ENCODE measurements around the gene PUM2. TPM values are rescaled to one million over a fixed set of nuclear protein-coding genes. Genes with fewer than 3 reads are reported as not detected.
A peak's percentile ranks its signal among the peaks of the same experiment; 100 is the strongest.
"Not testable (repeated sequence)": the region's sequence is repeated elsewhere in the genome, so short reads cannot be mapped to it uniquely, and the experiment has no call there.

Gene PUM2
- total RNA-seq, 1 experiment from 2014 or later: 105 TPM

DNA sequence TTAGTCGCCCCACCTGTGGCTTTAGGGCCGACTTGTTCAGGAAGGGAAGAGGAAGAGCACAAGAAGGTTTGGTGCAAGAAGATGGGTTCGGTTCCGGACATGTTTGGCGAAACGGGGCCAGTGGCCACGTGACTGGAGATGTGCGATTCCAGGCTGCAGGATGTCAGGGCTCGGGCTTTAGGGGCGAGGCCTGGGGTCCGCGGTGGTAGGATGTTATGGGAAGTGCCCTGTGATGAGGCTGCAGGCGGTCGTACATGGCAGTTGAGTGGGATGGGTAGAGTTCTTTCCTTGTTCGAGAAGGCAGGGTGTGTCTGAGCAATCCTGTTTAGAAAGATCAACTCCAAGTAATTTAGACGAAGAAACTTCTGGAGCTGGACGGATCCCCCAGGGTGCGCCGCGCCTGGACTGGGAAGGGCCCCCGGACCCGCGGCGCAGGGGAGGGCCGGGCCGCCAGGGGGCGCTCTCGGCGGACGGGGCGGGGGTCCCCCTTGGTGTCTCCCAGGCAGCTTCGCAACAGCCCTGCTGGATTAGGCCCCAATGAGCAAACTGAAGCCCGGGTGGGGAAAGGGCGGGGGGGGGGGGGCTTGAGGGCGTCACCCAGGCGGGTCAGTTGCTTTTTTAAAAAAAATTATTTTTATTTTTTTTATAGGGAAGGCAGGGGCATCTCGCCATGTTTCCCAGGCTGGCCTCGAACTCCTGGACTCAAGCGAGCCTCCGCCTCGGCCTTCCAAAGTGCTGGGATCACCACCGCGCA is 108.5 kb downstream of the PUM2 start:
- H3K4me2 ChIP-seq (ENCODE audit: low read length): no peak overlapping the region
- no peaks in the 10 kb centered on the region for H3K9me3 ChIP-seq (ENCODE audit: control insufficient read depth in 1 of 2, insufficient read depth in 1 of 2, low read depth in 1 of 2, low read length in 2 of 2)
- POLR2A ChIA-PET: interaction anchor here (0.6 kb wide), 1 partner anchor 10 kb away, joined by 4 read pairs; no protein-coding TSS in a partner anchor
- intact Hi-C loops (cut with micrococcal nuclease): no loop called here
- RAD21 ChIA-PET (ENCODE audit: low non-redundant PET in 1 of 2, low total read pairs in 2 of 2, uncharacterized antibody in 2 of 2, unreplicated experiment in 2 of 2): no interaction called here
- H2AFZ ChIP-seq (ENCODE audit: low read depth, low read length, poor library complexity, severe bottlenecking): no peak overlapping the region
- no TSS peak for BruUV-seq (replicated peaks)
- H3K4me3 ChIP-seq (replicated peaks in 1 of 2; ENCODE audit: low read depth in 1 of 2, low read length in 2 of 2): no peak overlapping the region
- H3K27me3 ChIP-seq (ENCODE audit: insufficient read depth, low read length): no peaks in the 10 kb centered on the region
- H3K9ac ChIP-seq (ENCODE audit: low read length): no peak overlapping the region
- DNase-seq (ENCODE audit: low read depth, low spot score) (no peak), ATAC-seq (peak; percentile 51)
- no peaks in the 10 kb centered on the region for H3K9me2 ChIP-seq (ENCODE audit: insufficient read depth)
- no peaks in the 10 kb centered on the region for H3K79me2 ChIP-seq (ENCODE audit: insufficient read depth, low read length)
- CTCF ChIA-PET: interaction anchor here (0.9 kb wide), 1 partner anchor 49 kb away, joined by 3 read pairs; no protein-coding TSS in a partner anchor
- H4K20me1 ChIP-seq (ENCODE audit: insufficient read depth): no peaks in the 10 kb centered on the region
- TF ChIP-seq, protein P1, sequence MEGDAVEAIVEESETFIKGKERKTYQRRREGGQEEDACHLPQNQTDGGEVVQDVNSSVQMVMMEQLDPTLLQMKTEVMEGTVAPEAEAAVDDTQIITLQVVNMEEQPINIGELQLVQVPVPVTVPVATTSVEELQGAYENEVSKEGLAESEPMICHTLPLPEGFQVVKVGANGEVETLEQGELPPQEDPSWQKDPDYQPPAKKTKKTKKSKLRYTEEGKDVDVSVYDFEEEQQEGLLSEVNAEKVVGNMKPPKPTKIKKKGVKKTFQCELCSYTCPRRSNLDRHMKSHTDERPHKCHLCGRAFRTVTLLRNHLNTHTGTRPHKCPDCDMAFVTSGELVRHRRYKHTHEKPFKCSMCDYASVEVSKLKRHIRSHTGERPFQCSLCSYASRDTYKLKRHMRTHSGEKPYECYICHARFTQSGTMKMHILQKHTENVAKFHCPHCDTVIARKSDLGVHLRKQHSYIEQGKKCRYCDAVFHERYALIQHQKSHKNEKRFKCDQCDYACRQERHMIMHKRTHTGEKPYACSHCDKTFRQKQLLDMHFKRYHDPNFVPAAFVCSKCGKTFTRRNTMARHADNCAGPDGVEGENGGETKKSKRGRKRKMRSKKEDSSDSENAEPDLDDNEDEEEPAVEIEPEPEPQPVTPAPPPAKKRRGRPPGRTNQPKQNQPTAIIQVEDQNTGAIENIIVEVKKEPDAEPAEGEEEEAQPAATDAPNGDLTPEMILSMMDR (IDR thresholded peaks at IDR 0.05 in 2 of 3, conservative IDR thresholded peaks at IDR 0.05 in 1 of 3; ENCODE audit: borderline replicate concordance in 1 of 3, insufficient read depth in 1 of 3, low read depth in 2 of 3, low read length in 2 of 3): peak in 2 of 3 experiments; percentile 16 to 51; a peak in 4 of 6 replicates
- TF ChIP-seq, protein P2, sequence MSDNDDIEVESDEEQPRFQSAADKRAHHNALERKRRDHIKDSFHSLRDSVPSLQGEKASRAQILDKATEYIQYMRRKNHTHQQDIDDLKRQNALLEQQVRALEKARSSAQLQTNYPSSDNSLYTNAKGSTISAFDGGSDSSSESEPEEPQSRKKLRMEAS (IDR thresholded peaks at IDR 0.05): no peak
- no peak overlapping the region for H3K27ac ChIP-seq (ENCODE audit: low read depth, low read length)
- no peaks in the 10 kb centered on the region for H3K36me3 ChIP-seq (ENCODE audit: control insufficient read depth in 1 of 2, insufficient read depth in 2 of 2, low read length in 2 of 2)
- H3K4me1 ChIP-seq (ENCODE audit: control insufficient read depth in 1 of 2, insufficient read depth in 2 of 2, low read length in 2 of 2): no peaks in the 10 kb centered on the region; a peak in 1 of 4 replicates

DNA sequence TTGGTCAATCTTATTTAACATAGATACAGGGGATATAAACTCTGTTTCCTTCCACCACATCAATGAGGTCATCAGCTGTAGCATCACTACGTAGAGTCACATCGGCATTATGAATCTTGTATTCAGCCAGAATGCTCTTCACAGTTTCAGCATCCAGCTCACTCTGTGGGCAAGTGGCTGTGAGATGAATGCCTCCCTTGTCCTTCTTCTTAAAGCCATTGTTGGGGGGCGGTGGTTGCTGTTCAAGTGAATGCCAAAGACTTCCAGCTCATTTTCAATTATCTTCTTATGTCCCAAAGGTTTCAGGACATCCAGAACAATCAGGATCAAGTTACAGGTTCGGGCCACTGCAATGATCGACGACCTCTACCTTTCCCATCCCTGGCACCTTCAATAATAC is 110.4 kb downstream of the PUM2 start:
- H3K4me3 ChIP-seq (replicated peaks in 1 of 2; ENCODE audit: low read depth in 1 of 2, low read length in 2 of 2); RAD21 ChIA-PET (ENCODE audit: low non-redundant PET in 1 of 2, low total read pairs in 2 of 2, uncharacterized antibody in 2 of 2, unreplicated experiment in 2 of 2); ATAC-seq; CTCF ChIA-PET; H3K27ac ChIP-seq (ENCODE audit: low read depth, low read length); H3K27me3 ChIP-seq (ENCODE audit: insufficient read depth, low read length); DNase-seq (ENCODE audit: low read depth, low spot score); H3K9me3 ChIP-seq (ENCODE audit: control insufficient read depth in 1 of 2, insufficient read depth in 1 of 2, low read depth in 1 of 2, low read length in 2 of 2); H4K20me1 ChIP-seq (ENCODE audit: insufficient read depth); BruUV-seq (replicated peaks); POLR2A ChIA-PET; H3K9ac ChIP-seq (ENCODE audit: low read length); H3K9me2 ChIP-seq (ENCODE audit: insufficient read depth); intact Hi-C loops (cut with micrococcal nuclease); H3K4me2 ChIP-seq (ENCODE audit: low read length); H2AFZ ChIP-seq (ENCODE audit: low read depth, low read length, poor library complexity, severe bottlenecking); H3K79me2 ChIP-seq (ENCODE audit: insufficient read depth, low read length); H3K36me3 ChIP-seq (ENCODE audit: control insufficient read depth in 1 of 2, insufficient read depth in 2 of 2, low read length in 2 of 2): not testable (repeated sequence)
- peaks cover 0 to 16% of the 10 kb centered on the region in 2 experiments; a peak in 2 of 4 replicates for H3K4me1 ChIP-seq (ENCODE audit: control insufficient read depth in 1 of 2, insufficient read depth in 2 of 2, low read length in 2 of 2)

All from HCT116 (cell line).